Testis (tissue), 3 donors: ENCODE data around the gene PPBP. TPM values are rescaled to one million over a fixed set of nuclear protein-coding genes. Genes with fewer than 3 reads are reported as not detected.

Experiments used
- DNase-seq: peaks from one replicate; pipeline ENCODE4 v3.0.0-alpha.2; 2019
- H3K27ac ChIP-seq, 2 donors: fragments of 200-600 bp; sonication (generic); one replicate each; pipeline ENCODE4 v1.5.1; 2019
- H3K27me3 ChIP-seq: fragments of 200-600 bp; sonication (generic); one replicate; pipeline ENCODE4 v1.5.1; 2019
- H3K36me3 ChIP-seq: fragments of 200-600 bp; sonication (generic); one replicate; pipeline ENCODE4 v1.5.1; 2017; ENCODE audit warnings: low read depth; ENCODE audit errors: missing control alignments
- H3K4me1 ChIP-seq: fragments of 200-600 bp; sonication (generic); one replicate; pipeline ENCODE4 v1.5.1; 2019
- H3K4me3 ChIP-seq, 2 donors: fragments of 200-600 bp; sonication (generic); one replicate each; pipeline ENCODE4 v1.5.1; 2017 to 2019
- H3K9me3 ChIP-seq: fragments of 200-600 bp; sonication (generic); one replicate; pipeline ENCODE4 v1.5.1; 2017
- POLR2A ChIP-seq: fragments of 450-650 bp; IDR thresholded peaks from one replicate; pipeline ENCODE4 v1.6.1; 2017; ENCODE audit warnings: antibody characterized with exemption, mild to moderate bottlenecking, moderate library complexity
- WGBS, 2 donors: methylation state at CpG; one replicate each; pipeline ENCODE4 v1.1.5; 2018; 5-methylcytosine and 5-hydroxymethylcytosine counted together
- intact Hi-C: fragments of 100-400 bp; cut with DNase I; formaldehyde crosslinking; loops from one replicate; pipeline ENCODE4 v1.15.1; 2023; ENCODE audit warnings: low total_unique reads
- polyA plus RNA-seq: library from polyadenylated mRNA; stranded (reverse); fragments of 350-450 nt; fragmentation: Illumina TruSeq; extraction: RNeasy Lipid Tissue Mini Kit (QIAGEN cat#74804); gene quantifications from one replicate; pipeline ENCODE4 v1.2.3, GENCODE V29; 2014; ENCODE audit warnings: low read depth, low replicate concordance; ENCODE audit not compliant: insufficient read depth
- total RNA-seq, 2 donors: library from RNA; depleted of rRNA; stranded (reverse); fragments of >200 nt; gene quantifications; one replicate each; pipeline ENCODE4 v1.2.3, GENCODE V29; 2016
- TF ChIP-seq, protein P1 (sequence below), 3 experiments: fragments of 450-650 bp in 2 of 3; fragments of 200-600 bp in 1 of 3; sonication (generic) in 1 of 3; IDR thresholded peaks; one replicate each; pipeline ENCODE4 v1.5.1; 2016 to 2019; ENCODE audit warnings: antibody characterized with exemption in 3 of 3, mild to moderate bottlenecking in 2 of 3, moderate library complexity in 1 of 3

Gene PPBP
- total and polyA plus RNA-seq, 3 donors from 2014 or later, result not detected

GRCh38 chr4:74018771-74019170, 30.8 kb upstream of the PPBP start:
- TF ChIP-seq POLR2A, result no peak
- TF ChIP-seq, protein P1, sequence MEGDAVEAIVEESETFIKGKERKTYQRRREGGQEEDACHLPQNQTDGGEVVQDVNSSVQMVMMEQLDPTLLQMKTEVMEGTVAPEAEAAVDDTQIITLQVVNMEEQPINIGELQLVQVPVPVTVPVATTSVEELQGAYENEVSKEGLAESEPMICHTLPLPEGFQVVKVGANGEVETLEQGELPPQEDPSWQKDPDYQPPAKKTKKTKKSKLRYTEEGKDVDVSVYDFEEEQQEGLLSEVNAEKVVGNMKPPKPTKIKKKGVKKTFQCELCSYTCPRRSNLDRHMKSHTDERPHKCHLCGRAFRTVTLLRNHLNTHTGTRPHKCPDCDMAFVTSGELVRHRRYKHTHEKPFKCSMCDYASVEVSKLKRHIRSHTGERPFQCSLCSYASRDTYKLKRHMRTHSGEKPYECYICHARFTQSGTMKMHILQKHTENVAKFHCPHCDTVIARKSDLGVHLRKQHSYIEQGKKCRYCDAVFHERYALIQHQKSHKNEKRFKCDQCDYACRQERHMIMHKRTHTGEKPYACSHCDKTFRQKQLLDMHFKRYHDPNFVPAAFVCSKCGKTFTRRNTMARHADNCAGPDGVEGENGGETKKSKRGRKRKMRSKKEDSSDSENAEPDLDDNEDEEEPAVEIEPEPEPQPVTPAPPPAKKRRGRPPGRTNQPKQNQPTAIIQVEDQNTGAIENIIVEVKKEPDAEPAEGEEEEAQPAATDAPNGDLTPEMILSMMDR (IDR thresholded peaks at IDR 0.05), result no peak
- Histone ChIP-seq H3K27me3 (no peaks in the 10 kb centered on the region), H3K36me3 (no peaks in the 10 kb centered on the region), H3K4me3 (no peak overlapping the region), H3K27ac (no peak overlapping the region), H3K9me3 (no peaks in the 10 kb centered on the region), H3K4me1 (no peaks in the 10 kb centered on the region)
- intact Hi-C loops, result no loop called here
- 71 to 73% methylated on average over 3 of the region's 3 CpGs for WGBS, 2 donors
- DNase-seq, result no peak

GRCh38 chr4:74018116-74018515, 30.1 kb upstream of the PPBP start:
- no peaks in the 10 kb centered on the region for H3K36me3 ChIP-seq
- no peak overlapping the region for H3K4me3 ChIP-seq
- H3K4me1 ChIP-seq, result no peaks in the 10 kb centered on the region
- TF ChIP-seq POLR2A, result no peak
- TF ChIP-seq, protein P1 (IDR thresholded peaks at IDR 0.05), result no peak
- H3K27ac ChIP-seq, result no peak overlapping the region
- intact Hi-C loops, result no loop called here
- H3K27me3 ChIP-seq, result no peaks in the 10 kb centered on the region
- DNase-seq, result no peak
- H3K9me3 ChIP-seq, result no peaks in the 10 kb centered on the region

DNA sequence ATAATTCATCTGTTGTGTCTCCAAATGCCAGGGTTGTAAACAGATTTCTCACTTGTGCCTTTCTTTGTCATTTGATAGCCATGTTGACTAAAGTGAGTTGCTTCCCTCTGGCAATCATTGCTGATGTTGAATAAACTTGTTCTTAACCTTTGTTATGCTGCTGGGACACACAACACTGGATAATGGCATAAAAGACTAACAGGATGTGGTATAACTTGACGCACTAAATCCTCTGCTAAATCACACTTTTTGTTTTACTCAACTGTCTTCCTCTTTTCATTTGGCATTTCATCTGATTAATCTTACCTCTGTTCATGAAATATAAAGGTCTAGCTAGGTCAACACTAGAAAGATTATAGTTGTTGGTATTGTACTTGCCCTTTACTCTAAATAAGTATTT, 28.1 kb upstream of the PPBP start:
- TF ChIP-seq POLR2A, result no peak
- TF ChIP-seq, protein P1 (IDR thresholded peaks at IDR 0.05), result no peak
- no peak overlapping the region for H3K27ac ChIP-seq
- H3K4me3 ChIP-seq, result no peak overlapping the region
- no peak for DNase-seq
- no peaks in the 10 kb centered on the region for H3K27me3 ChIP-seq
- intact Hi-C loops, result no loop called here
- no peaks in the 10 kb centered on the region for H3K36me3 ChIP-seq
- 70 to 73% methylated on average over 1 of the region's 1 CpG for WGBS, 2 donors
- H3K4me1 ChIP-seq, result no peaks in the 10 kb centered on the region
- H3K9me3 ChIP-seq, result no peaks in the 10 kb centered on the region

GRCh38 chr4:74015126-74015780, 27.3 kb upstream of the PPBP start:
- DNase-seq, result no peak
- WGBS, 2 donors, result 88 to 90% methylated on average over 3 of the region's 3 CpGs
- Histone ChIP-seq H3K4me3 (no peak overlapping the region), H3K27ac (no peak overlapping the region), H3K9me3 (no peaks in the 10 kb centered on the region), H3K4me1 (no peaks in the 10 kb centered on the region), H3K27me3 (no peaks in the 10 kb centered on the region), H3K36me3 (no peaks in the 10 kb centered on the region)
- intact Hi-C loops, result no loop called here
- no peak for TF ChIP-seq POLR2A
- TF ChIP-seq, protein P1 (IDR thresholded peaks at IDR 0.05), result no peak

GRCh38 chr4:74014332-74014731, 26.3 kb upstream of the PPBP start:
- WGBS, 2 donors, result 37 to 47% methylated on average over 1 of the region's 1 CpG
- Histone ChIP-seq H3K27me3 (no peaks in the 10 kb centered on the region), H3K36me3 (no peaks in the 10 kb centered on the region), H3K4me1 (no peaks in the 10 kb centered on the region), H3K4me3 (no peak overlapping the region), H3K27ac (no peak overlapping the region), H3K9me3 (no peaks in the 10 kb centered on the region)
- no peak for TF ChIP-seq POLR2A
- TF ChIP-seq, protein P1 (IDR thresholded peaks at IDR 0.05), result no peak
- no peak for DNase-seq
- intact Hi-C loops, result no loop called here
